Stimulated activated CD4-positive, alpha-beta T cell treated with anti-CD3 and anti-CD28 coated beads, Interleukin-12 subunit alpha, Interleukin-12 subunit beta, amount 100 ng/mL, for 24 hours (primary cell): ENCODE measurements around the gene OTUD4.
"Not testable (repeated sequence)": the region's sequence is repeated elsewhere in the genome, so short reads cannot be mapped to it uniquely, and the experiment has no call there.

Source experiments
- DNase-seq, 2 experiments: peaks; one replicate each; pipeline ENCODE4 v3.0.0-alpha.2; 2020; ENCODE audit warnings: low read depth in 2 of 2

Gene OTUD4

DNA sequence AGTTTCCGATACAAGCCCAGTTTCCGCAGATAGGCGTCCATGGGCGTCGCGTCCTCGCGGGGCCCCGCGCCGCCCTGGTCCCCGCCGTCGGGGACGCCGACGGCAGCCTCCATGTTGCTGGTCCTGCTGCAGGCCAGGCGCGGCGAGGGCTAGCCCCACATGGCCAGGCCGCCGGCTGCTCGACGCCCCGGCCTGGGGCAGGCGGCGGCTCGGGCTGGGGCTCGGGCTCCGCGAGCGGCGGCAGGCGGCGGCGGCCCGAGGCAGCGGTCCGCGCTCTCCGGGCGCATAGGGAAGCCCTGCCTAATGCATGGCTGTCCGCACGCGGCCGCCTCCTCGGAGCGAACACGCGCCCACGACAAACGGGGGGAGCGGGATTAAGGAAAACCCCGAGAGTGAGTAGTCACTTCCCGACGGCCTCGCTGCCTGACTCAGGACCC, 510 bp downstream of the OTUD4 start:
- DNase-seq: not testable (repeated sequence)

DNA sequence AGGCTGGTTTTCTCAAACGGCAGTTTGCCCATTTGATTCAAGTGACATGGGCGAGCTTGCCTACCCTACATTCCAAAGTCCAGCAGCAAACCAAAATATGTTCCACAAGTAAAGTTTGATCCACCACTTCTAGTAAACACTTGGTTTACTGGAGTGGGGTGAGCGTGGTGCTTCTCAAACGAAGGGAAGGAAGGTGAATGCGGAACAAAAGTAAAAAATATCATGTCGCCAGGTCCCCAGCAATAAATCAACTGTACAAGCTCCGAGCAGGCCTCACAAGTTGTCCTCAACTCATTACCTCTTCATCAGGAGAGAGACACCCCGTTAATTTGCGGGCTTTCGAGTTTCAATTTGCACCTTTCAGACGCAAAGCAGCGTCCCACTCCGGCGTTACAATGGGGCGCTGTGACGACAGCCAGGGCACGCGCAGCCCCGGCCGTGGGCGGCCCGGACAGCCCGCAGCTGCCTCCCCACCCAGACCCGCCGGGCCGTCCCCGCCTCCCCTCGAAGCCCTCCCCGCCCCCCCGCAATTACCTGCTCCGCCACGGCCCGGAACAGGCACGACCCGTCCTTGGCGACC, 1.0 kb downstream of the OTUD4 start:
- peak; percentile 60 to 75 for DNase-seq

DNA sequence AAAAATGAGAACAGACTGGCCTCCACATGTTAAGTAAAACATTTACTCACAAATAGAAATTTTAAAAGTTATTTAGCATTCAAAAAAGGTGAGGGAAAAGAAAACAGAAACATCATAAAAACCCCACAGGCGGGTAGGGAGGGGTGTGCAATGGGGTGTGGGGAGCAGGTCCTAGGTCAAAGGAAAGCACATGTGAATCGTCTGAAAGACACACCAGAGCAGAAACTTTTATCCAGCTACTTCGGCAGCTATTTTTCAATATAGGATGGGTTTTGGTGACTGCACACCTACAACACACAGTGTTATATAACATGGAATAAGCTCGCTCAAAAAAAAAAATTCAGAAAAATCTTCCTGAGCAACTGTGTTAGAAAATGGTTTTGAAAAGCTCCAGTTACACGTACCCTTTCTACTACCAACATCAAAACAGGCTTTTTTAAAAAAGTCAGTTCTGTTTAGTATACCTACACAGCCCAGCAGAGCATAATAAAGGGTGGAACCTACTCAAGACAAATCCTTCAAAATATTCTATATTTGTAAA, 1.6 kb downstream of the OTUD4 start:
- DNase-seq: no peak

DNA sequence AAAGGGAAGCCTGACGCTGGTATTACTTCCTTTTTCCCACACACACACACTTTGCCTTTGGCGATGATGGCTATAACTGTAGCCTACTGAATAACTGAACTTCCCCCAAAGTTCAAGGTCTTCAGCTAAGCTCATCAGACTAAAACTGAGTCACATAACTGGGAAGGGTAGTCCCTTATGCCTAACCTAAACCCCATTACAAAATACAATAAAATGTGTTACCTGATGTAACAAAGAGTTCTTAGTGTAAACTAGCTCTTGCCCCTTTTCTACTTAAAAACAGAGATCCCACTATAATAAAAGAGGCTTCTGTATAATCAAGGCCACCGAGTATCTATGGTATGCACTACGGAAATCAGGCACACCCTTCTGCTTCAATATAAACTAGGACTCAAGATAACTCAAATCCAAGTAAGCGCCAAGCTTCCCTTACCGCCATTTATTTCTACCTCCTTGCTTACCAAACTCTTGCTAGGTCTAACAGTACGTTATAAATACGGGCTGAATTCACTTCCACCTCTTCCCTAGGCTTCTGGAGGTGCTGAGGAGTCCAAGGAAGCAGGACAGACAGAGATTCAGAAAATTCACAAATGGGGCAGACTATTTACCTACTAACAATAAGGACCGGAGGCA, 2.4 kb downstream of the OTUD4 start:
- DNase-seq: no peak

DNA sequence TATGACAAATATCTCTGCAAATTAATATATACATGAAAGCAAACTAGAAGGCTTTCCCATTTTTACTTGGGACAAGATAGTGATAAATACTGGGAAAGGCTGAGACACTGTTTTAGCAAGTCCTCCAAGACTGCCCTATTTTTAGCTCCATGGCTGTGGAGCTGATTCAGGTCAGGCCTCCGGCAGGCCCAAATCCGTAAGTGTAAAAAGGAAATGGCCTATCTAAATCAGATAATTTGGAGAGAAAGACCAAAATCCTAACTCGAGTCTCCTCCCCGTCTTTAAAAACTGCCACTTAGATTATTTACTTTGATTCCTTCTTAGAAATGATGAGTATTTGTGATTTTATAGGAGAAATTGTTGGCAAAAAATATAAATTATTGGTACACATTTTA, 2.9 kb downstream of the OTUD4 start:
- DNase-seq: no peak

DNA sequence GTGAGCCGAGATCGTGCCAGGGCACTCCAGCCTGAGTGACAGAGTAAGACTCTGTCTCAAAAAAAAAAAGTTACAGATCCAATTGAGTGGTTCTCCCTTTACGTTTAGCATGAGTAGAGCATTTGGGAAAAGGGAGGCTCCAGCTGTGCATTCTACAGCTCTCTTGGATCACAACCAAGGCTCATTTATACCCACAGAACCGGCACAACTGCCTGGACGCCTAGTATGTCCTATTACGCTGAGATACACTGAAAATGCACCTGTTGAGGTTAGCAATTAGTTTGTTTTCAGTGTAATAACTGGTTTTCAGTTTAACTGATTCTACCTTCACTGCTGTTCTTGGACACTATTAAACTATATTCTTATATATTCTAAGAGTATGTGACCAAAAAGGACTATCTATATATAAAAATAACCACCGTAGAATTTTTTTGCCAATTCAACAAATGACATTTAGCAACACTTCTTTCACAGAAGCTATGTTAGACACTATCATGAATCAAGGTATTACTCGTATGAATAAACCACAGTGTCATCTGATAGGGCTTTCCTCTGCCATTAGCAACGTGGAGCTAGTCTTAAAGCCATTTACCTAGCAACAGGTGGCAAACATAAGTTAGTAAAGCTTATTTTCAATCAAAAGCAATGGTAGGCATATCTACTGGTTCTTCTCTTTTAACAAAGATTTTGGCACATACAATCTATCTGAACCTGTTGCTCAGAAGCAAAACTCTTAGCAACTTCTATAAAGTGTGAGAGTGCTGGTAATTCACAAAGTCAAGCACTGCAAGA, 3.6 kb downstream of the OTUD4 start:
- DNase-seq: no peak

DNA sequence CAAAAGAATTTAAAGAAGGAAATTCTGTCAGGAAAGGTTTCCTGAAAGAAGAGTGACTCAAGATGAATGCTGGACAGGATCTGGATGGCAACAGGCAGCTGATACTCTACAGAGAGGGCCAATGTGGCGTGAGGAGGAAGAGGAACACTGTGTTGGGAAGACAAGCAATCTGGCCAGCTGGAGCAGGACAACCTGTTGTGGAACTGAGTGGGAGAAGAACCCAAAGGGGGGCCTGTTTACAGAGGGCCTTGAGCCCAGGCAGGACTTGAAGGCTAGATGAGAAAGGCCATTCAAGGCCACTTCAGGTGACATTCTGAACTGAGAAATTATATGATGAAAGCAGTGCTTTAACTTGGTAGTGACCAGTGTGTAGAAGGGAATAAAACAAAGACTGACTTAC, 8.5 kb downstream of the OTUD4 start:
- no peak for DNase-seq

DNA sequence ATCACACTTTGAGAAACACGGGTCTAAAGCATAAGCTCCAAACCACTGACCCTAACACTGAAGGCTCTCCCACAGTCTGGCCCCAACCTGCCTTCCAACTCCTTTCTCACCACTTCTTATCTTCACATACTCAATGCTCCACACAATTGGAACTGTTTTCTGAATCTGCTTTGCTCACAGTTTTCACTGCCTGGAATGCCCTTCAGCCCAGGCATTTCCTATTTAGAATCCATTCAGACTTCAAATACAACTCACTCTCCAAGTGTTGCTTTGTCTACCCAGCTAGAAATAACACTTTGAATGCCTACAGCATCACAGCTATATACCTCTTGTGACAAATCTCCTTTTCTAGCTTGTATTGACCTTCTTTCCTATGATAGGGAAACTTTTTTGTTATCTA, 10.2 kb downstream of the OTUD4 start:
- DNase-seq: no peak

DNA sequence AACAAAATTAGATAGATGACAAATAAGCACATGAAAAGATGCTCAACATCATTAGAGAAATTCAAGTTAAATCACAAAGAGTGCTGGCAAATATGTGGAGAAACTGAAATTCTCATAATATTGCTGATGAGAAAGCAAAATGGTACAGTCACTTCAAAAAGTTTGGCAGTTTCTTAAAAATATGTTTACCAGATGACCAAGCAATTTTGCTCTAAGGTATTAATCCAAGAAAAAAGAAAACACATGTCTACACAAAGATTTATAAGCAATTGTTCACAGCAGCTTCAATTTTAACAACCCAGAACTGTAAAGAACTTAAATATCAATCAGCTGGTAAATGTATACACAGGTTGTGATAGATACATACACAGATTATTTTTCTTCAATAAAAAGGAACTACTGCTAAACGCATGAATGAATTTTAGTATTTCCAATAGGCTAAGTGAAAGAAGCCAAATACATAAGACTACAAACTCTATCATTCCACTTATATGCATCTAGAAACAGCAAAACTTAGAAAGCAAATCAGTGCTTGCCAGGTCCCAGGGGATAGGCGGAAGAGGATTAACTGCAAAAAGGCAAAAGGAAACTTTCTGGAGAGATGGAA, 11.7 kb downstream of the OTUD4 start:
- DNase-seq: no peak

DNA sequence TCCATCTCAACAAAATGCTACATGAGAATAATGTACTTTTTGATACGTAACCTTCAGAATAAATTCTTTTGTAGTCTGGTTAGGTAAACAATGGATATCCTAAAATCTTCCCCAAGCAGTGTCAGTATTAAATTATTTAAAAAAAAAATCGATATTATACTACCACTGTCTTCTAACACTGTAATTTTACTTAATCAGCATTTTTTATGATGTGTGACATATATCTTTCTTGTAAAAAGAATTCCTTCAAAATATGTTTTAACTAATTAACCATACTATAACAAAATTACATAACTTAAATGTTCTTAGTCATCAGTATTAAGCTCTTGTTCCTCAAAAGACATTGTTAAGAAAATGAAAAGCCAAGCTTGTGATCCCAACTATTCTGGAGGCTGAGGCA, 12.5 kb downstream of the OTUD4 start:
- no peak for DNase-seq

DNA sequence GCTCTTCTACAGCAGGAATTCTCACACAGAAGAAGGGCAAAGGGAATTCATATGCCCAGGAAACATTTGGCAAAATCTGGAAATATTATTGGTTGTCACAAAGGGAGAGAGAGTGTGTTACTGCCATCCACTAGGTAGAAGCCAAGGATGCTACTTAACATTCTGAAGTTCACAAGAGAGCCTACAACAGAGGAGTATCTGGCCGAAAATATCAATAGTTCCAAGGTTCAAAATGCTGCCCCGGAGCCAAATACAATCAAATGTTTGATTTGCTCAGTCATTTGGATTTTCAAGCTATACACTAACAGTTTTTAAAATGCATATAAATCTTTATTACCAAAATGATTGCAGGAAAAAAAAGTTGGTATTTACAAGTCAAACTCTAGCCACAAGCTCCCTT, 18.8 kb downstream of the OTUD4 start:
- no peak for DNase-seq

DNA sequence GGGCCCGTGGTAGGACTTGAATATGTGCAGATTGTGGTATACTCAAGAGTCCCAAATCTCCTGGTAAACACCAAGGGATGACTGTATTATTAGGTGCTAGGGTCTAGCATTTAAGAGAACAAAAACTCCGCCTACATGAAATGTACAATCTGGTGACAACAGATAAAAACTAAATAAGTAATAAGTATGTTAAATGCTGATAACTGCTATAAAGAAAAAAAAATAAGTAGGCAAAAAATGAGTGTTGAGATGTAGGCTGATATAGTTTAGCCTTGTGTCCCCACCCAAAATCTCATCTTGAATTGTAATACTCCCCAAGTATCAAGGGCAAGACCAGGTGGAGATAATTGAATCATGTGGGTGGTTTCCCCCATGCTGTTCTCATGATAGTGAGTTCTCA, 23.4 kb downstream of the OTUD4 start:
- no peak for DNase-seq

DNA sequence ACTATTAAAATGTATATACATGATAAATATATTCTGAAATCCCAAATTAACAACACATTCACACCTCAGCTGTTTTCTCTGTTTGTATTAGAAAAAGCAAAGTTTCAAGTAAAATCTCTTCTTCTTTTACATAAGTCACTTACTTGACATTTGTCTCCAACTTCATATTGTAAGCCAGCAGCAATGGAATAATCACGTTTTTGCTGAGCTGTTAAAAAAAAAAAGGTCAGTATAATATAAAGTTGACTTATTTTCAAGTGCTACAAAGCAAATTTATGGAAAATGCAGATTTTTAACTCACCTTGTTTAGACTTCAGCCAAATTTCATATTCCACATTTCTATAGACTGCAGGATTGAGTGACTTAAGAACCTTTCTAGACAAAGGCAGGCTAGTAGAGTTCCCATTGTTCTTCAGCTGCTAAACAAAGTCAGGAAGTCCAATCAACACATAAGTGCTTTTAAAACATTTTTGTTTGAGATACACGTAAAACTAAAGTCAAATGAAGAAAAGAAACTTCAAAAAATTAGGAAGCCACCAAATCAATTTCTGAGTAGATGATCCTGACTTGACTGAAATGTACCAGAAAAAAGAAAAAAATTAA, 25.0 kb downstream of the OTUD4 start:
- DNase-seq: no peak

DNA sequence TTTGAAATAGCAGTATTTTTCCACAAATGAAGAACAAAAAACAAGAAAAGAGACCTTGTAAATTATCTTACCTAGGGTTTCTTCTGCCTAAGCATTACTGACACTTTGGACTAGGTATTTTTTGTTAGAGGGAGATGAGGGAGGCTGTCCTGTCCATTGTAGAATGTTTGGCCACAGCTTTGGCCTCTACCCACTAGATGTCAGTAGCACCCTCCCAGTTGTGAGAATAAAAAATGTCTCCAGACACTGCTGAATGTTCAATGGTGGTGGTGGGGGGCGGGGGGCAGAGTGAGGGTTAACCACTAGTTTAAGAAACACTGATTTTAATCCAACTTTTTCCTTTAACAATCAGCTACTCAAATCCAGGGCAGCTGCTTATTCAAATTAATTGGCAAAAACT, 25.8 kb downstream of the OTUD4 start:
- no peak for DNase-seq

DNA sequence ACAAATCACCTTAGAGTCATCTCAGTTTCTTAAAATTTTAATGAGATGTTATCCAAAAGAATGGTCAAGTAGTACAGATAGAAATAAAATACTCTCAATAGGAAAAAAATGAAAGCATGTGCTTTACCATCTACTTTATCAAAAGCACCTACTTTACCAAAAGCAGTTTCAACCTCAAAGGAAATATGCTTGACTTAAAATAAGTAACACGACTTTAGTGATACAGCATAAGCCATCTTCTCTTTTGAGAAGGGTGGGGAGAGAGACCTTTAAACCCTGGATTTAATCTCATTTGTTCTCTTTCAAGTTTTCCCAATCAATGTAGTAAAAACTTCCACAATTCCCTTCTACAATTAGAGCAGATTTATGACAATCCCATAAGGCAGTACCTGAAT, 26.5 kb downstream of the OTUD4 start:
- DNase-seq: no peak

DNA sequence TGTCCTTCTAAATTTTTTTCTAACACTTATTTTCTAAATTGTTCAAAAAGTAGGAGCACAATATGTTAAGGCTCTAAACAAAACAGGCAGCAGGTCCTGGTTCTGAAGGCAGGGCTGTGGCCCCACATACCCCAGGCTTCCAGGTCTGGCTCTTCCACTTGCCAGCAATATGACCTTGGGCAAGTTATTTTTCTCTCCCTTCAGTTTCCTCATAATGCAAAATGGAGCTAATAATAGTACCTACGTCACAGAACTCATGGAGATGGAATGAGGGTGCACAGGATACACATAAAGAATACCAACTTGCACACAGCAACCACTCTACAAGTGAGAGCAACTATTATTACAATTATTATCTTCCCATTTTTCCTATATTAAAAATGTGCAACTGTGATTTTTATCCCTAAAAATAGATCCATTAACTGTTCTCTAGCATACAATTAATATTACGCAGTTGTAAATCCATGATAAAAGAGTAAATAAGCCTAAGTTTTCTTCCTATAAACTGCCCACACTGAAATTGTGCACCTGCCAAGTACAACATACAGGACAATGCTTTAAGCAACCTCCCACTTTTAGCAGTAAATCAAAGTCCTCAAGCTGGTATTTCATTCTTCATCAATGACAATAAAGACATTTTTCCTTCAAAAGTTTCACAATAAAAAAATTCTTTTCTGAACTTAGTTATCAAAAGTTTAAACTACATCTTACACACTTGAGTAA, 27.0 kb downstream of the OTUD4 start:
- DNase-seq: no peak

DNA sequence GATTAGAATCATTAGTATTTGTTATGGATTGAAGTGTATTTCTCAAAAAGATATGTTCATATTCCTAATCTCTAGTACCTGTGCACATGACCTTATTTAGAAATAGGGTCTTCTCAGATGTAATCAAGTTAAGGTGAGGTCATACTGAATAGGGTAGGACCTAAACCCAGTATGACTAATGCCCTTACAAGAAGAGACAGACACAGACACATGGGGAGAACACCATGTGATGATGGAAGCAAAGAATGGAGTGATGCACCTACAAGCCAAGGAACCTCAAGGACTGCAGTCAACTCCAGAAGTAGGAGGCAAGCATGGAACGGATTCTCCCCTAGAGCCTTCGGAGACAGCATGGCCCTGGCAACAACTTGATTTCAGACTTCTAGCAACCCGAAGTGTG, 31.4 kb downstream of the OTUD4 start:
- no peak for DNase-seq

DNA sequence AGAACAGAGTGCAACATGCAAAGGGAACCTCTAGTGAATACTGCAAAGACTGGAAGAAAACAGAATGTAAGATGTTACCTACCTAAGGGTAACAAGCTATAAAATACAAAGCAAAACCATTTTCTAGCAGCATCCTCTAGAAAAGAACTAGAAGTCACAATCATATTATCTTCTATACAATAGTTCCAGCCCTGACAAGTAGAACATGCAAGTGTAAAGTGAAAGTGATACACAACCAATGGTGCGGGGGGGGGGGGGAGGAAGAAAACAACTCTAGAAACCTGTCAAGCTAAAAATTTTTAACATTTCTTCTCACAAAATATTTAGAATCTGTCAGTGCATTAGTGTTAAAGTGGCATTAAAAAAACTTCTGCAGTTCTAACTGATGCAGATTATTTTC, 44.2 kb downstream of the OTUD4 start:
- not testable (repeated sequence) for DNase-seq

DNA sequence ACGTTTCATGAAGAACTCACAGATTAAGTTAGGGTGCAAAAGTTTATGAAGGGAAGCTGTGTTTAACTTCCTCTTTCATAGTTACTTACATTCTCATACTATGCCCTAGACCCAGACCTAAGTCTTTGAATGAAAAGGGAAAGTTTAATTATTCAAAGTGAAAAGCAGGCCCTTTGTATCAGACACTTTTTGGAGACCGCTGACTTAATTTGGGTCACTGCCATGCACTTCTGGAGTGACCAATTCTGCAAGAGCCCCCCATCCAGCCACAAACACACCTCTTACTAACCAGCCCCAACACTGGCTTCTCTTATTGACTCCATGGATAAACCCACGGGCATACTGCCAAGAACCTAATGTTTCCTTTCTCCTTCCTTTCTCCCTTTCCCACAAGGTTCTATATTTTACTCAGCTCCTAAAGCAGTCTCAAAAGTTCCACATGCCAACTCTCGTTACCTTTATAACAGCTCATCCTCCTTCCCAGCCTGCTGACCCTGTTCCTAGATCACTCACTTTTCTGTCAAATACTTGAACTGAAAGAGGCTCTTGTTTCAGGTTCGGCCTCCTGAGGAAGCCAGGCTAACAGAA, 47.8 kb downstream of the OTUD4 start:
- no peak for DNase-seq

DNA sequence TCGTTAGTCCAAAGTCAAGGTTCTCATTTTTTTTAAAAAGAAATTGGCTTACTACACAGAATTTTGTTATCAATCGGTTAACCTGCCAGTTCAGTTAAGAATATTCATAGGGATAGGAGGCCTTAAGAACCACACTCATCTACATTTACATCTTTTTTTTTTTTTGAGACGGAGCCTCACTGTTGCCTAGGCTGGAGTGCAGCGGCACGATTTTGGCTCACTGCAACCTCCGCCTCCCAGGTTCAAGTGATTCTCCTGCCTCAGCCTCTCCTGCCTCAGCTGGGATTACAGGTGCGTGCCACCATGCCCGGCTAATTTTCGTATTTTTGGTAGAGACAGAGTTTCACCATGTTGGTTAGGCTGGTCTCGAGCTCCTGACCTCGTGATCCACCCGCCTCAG, 48.5 kb downstream of the OTUD4 start:
- DNase-seq: no peak

DNA sequence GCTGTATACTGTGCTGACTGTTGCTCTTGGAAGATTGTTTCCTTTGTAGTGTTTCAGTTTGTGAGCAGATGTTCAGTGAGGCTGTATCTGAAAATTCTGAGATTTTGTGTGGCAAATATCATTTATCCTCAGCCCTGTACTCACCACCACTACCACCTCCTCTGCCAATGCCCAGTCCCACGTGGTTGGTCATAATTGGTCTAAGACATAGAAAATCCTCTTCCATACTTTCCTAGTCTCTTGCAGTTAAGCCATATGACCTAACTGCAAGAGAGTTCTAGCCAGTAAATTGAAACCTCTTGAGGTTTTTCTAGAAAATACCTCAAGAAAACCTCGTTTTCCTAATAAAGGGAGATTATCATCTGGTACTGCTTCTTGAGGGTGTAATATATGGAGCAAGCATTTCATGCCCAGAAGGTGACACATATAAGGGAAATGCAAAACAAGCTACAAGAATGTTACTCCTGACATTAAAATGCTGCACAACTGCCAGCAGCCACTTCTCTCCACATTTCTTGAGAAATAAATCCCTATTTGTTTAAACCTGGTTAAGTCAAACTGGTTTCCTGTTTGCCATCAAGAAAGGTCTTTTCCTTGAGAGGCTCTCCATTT, 49.5 kb downstream of the OTUD4 start:
- no peak for DNase-seq
